HEK293 (cell line): ENCODE measurements around the gene CRY2.

Source experiments
- BCL11A ChIP-seq: fragments of 450-650 bp; formaldehyde crosslinking; IDR thresholded peaks from 2 replicates; pipeline ENCODE4 v1.5.1; 2016; ENCODE audit warnings: low read depth, missing biosample characterization, missing genetic modification characterization
- GLIS2 ChIP-seq: fragments of 450-650 bp; formaldehyde crosslinking; IDR thresholded peaks from 2 replicates; pipeline ENCODE4 v1.5.1; 2016; ENCODE audit warnings: missing biosample characterization, missing genetic modification characterization
- KLF8 ChIP-seq: fragments of 450-650 bp; formaldehyde crosslinking; IDR thresholded peaks from 2 replicates; pipeline ENCODE4 v1.5.1; 2016; ENCODE audit warnings: missing biosample characterization, missing genetic modification characterization
- MZF1 ChIP-seq: fragments of 450-650 bp; formaldehyde crosslinking; IDR thresholded peaks from 2 replicates; pipeline ENCODE4 v1.5.1; 2017; ENCODE audit warnings: missing biosample characterization, missing genetic modification characterization, borderline replicate concordance
- SP7 ChIP-seq: fragments of 450-650 bp; formaldehyde crosslinking; IDR thresholded peaks from 2 replicates; pipeline ENCODE4 v1.5.1; 2016; ENCODE audit warnings: missing biosample characterization, missing genetic modification characterization
- TCF7L2 ChIP-seq: IDR thresholded peaks from 2 replicates; pipeline ENCODE4 v1.6.1; 2011; ENCODE audit warnings: low read depth, mild to moderate bottlenecking, inconsistent platforms, low read length, moderate library complexity, borderline replicate concordance
- ZBTB8A ChIP-seq: fragments of 450-650 bp; formaldehyde crosslinking; IDR thresholded peaks from 2 replicates; pipeline ENCODE4 v1.5.1; 2016; ENCODE audit warnings: missing biosample characterization, missing genetic modification characterization
- ZEB2 ChIP-seq: fragments of 450-650 bp; formaldehyde crosslinking; IDR thresholded peaks from 2 replicates; pipeline ENCODE4 v1.5.1; 2016; ENCODE audit warnings: missing biosample characterization, missing genetic modification characterization
- ZFP37 ChIP-seq: fragments of 450-650 bp; formaldehyde crosslinking; IDR thresholded peaks from 2 replicates; pipeline ENCODE4 v1.5.1; 2016; ENCODE audit warnings: missing biosample characterization, missing genetic modification characterization
- ZFP41 ChIP-seq: fragments of 450-650 bp; formaldehyde crosslinking; IDR thresholded peaks from 2 replicates; pipeline ENCODE4 v1.5.1; 2016; ENCODE audit warnings: missing biosample characterization, missing genetic modification characterization, borderline replicate concordance
- ZNF132 ChIP-seq: fragments of 450-650 bp; formaldehyde crosslinking; IDR thresholded peaks from 2 replicates; pipeline ENCODE4 v1.5.1; 2017; ENCODE audit warnings: missing biosample characterization, missing genetic modification characterization, borderline replicate concordance
- ZNF140 ChIP-seq: fragments of 450-650 bp; formaldehyde crosslinking; IDR thresholded peaks from 2 replicates; pipeline ENCODE4 v1.5.1; 2016; ENCODE audit warnings: missing biosample characterization, missing genetic modification characterization
- ZNF214 ChIP-seq: fragments of 450-650 bp; formaldehyde crosslinking; IDR thresholded peaks from 2 replicates; pipeline ENCODE4 v1.5.1; 2017; ENCODE audit warnings: missing biosample characterization, mild to moderate bottlenecking, missing genetic modification characterization, borderline replicate concordance
- ZNF23 ChIP-seq: fragments of 450-650 bp; formaldehyde crosslinking; IDR thresholded peaks from 2 replicates; pipeline ENCODE4 v1.5.1; 2016; ENCODE audit warnings: missing biosample characterization, missing genetic modification characterization, borderline replicate concordance
- ZNF248 ChIP-seq: fragments of 450-650 bp; formaldehyde crosslinking; IDR thresholded peaks from 2 replicates; pipeline ENCODE4 v1.5.1; 2017; ENCODE audit warnings: missing biosample characterization, missing genetic modification characterization
- ZNF404 ChIP-seq: fragments of 450-650 bp; formaldehyde crosslinking; IDR thresholded peaks from 2 replicates; pipeline ENCODE4 v1.5.1; 2017; ENCODE audit warnings: missing biosample characterization, missing genetic modification characterization
- ZNF501 ChIP-seq: fragments of 450-650 bp; formaldehyde crosslinking; IDR thresholded peaks from 2 replicates; pipeline ENCODE4 v1.5.1; 2016; ENCODE audit warnings: missing biosample characterization, missing genetic modification characterization
- ZNF621 ChIP-seq: fragments of 450-650 bp; formaldehyde crosslinking; IDR thresholded peaks from 2 replicates; pipeline ENCODE4 v1.5.1; 2017; ENCODE audit warnings: missing biosample characterization, missing genetic modification characterization
- ZNF623 ChIP-seq: fragments of 450-650 bp; formaldehyde crosslinking; IDR thresholded peaks from 2 replicates; pipeline ENCODE4 v1.5.1; 2016; ENCODE audit warnings: missing biosample characterization, missing genetic modification characterization
- ZNF747 ChIP-seq: fragments of 450-650 bp; formaldehyde crosslinking; IDR thresholded peaks from 2 replicates; pipeline ENCODE4 v1.5.1; 2016; ENCODE audit warnings: missing biosample characterization, missing genetic modification characterization
- ZNF785 ChIP-seq: fragments of 450-650 bp; formaldehyde crosslinking; IDR thresholded peaks from 2 replicates; pipeline ENCODE4 v1.5.1; 2016; ENCODE audit warnings: missing biosample characterization, missing genetic modification characterization
- TF ChIP-seq, protein P1 (sequence below): fragments of 450-650 bp; formaldehyde crosslinking; IDR thresholded peaks from 2 replicates; pipeline ENCODE4 v1.5.1; 2017; ENCODE audit warnings: missing biosample characterization, missing genetic modification characterization
- TF ChIP-seq, protein P2 (sequence below): fragments of 450-650 bp; formaldehyde crosslinking; IDR thresholded peaks from 2 replicates; pipeline ENCODE4 v1.5.1; 2016; ENCODE audit warnings: missing biosample characterization, missing genetic modification characterization
- TF ChIP-seq, protein P3 (sequence below): fragments of 450-650 bp; formaldehyde crosslinking; IDR thresholded peaks from 2 replicates; pipeline ENCODE4 v1.5.1; 2016; ENCODE audit warnings: missing biosample characterization, missing genetic modification characterization, borderline replicate concordance
- TF ChIP-seq, protein P4 (sequence below): fragments of 450-650 bp; formaldehyde crosslinking; IDR thresholded peaks from 2 replicates; pipeline ENCODE4 v1.5.1; 2017; ENCODE audit warnings: missing biosample characterization, missing genetic modification characterization
- TF ChIP-seq, protein P5 (sequence below): fragments of 450-650 bp; IDR thresholded peaks from 2 replicates; pipeline ENCODE4 v1.5.1; 2018; ENCODE audit warnings: missing biosample characterization, mild to moderate bottlenecking, missing genetic modification characterization
- TF ChIP-seq, protein P6 (sequence below): sonication (generic); formaldehyde crosslinking; IDR thresholded peaks from 2 replicates; pipeline ENCODE4 v1.8.1; 2022; ENCODE audit warnings: mild to moderate bottlenecking, moderate library complexity, missing genetic modification reagents

CRY2 gene

DNA sequence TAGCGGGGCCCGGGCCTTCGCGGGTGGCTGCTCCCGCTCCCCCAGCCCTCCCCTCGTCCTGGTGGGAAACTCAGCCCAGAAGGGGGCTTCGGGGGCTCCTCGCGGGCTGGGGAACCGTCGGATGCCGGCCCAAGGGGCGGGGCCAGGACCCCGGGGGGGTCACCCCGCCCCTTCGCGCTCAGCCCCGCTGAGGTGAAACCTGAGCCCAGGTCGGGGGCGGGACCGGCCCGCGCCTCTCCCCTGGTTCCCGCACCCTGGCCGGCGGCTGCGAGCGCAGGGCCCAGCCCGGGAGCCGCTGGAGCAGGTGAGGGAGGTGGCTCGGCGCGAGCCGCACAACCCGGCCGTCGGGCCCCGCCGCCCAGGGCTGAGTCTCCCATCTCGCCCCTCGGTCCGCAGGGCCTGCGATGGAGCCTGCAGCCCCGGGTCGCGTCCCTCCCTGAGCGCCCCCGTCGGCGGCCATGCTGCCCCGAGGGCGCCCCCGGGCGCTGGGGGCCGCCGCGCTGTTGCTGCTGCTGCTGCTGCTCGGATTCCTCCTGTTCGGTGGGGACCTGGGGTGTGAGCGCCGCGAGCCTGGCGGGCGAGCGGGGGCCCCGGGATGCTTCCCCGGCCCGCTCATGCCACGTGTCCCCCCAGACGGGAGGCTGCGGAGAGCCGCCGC is 75.3 kb downstream of the CRY2 start, which contains the start of gene LARGE2 (continued):
- TF ChIP-seq KLF8: peak; percentile 31; the same call in 1 of the 2 replicates
- no peak for TF ChIP-seq ZNF501 (tag by site-specific recombination)
- peak; percentile 20; the same call in 1 of the 2 replicates for TF ChIP-seq SP7 (tag by site-specific recombination)
- TF ChIP-seq, protein P1, sequence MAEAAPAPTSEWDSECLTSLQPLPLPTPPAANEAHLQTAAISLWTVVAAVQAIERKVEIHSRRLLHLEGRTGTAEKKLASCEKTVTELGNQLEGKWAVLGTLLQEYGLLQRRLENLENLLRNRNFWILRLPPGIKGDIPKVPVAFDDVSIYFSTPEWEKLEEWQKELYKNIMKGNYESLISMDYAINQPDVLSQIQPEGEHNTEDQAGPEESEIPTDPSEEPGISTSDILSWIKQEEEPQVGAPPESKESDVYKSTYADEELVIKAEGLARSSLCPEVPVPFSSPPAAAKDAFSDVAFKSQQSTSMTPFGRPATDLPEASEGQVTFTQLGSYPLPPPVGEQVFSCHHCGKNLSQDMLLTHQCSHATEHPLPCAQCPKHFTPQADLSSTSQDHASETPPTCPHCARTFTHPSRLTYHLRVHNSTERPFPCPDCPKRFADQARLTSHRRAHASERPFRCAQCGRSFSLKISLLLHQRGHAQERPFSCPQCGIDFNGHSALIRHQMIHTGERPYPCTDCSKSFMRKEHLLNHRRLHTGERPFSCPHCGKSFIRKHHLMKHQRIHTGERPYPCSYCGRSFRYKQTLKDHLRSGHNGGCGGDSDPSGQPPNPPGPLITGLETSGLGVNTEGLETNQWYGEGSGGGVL (tag by site-specific recombination): no peak
- TF ChIP-seq, protein P2, sequence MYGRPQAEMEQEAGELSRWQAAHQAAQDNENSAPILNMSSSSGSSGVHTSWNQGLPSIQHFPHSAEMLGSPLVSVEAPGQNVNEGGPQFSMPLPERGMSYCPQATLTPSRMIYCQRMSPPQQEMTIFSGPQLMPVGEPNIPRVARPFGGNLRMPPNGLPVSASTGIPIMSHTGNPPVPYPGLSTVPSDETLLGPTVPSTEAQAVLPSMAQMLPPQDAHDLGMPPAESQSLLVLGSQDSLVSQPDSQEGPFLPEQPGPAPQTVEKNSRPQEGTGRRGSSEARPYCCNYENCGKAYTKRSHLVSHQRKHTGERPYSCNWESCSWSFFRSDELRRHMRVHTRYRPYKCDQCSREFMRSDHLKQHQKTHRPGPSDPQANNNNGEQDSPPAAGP (tag by site-specific recombination): peak; percentile 32; the same call in 1 of the 2 replicates
- no peak for TF ChIP-seq ZNF404
- TF ChIP-seq MZF1 (tag by site-specific recombination): no peak
- TF ChIP-seq ZNF132 (tag by site-specific recombination): no peak
- no peak for TF ChIP-seq ZFP37 (tag by site-specific recombination)
- peak; percentile 55 for TF ChIP-seq ZBTB8A (tag by site-specific recombination)
- TF ChIP-seq TCF7L2: peak; percentile 4; the same call in 1 of the 2 replicates
- TF ChIP-seq ZNF214 (tag by site-specific recombination): no peak
- TF ChIP-seq, protein P3, sequence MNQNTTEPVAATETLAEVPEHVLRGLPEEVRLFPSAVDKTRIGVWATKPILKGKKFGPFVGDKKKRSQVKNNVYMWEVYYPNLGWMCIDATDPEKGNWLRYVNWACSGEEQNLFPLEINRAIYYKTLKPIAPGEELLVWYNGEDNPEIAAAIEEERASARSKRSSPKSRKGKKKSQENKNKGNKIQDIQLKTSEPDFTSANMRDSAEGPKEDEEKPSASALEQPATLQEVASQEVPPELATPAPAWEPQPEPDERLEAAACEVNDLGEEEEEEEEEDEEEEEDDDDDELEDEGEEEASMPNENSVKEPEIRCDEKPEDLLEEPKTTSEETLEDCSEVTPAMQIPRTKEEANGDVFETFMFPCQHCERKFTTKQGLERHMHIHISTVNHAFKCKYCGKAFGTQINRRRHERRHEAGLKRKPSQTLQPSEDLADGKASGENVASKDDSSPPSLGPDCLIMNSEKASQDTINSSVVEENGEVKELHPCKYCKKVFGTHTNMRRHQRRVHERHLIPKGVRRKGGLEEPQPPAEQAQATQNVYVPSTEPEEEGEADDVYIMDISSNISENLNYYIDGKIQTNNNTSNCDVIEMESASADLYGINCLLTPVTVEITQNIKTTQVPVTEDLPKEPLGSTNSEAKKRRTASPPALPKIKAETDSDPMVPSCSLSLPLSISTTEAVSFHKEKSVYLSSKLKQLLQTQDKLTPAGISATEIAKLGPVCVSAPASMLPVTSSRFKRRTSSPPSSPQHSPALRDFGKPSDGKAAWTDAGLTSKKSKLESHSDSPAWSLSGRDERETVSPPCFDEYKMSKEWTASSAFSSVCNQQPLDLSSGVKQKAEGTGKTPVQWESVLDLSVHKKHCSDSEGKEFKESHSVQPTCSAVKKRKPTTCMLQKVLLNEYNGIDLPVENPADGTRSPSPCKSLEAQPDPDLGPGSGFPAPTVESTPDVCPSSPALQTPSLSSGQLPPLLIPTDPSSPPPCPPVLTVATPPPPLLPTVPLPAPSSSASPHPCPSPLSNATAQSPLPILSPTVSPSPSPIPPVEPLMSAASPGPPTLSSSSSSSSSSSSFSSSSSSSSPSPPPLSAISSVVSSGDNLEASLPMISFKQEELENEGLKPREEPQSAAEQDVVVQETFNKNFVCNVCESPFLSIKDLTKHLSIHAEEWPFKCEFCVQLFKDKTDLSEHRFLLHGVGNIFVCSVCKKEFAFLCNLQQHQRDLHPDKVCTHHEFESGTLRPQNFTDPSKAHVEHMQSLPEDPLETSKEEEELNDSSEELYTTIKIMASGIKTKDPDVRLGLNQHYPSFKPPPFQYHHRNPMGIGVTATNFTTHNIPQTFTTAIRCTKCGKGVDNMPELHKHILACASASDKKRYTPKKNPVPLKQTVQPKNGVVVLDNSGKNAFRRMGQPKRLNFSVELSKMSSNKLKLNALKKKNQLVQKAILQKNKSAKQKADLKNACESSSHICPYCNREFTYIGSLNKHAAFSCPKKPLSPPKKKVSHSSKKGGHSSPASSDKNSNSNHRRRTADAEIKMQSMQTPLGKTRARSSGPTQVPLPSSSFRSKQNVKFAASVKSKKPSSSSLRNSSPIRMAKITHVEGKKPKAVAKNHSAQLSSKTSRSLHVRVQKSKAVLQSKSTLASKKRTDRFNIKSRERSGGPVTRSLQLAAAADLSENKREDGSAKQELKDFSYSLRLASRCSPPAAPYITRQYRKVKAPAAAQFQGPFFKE (tag by site-specific recombination): no peak
- TF ChIP-seq ZEB2 (tag by site-specific recombination): no peak
- no peak for TF ChIP-seq ZNF623
- no peak for TF ChIP-seq ZNF621 (tag by site-specific recombination)
- TF ChIP-seq ZNF248 (tag by site-specific recombination): no peak
- TF ChIP-seq GLIS2 (tag by site-specific recombination): peak; percentile 89
- no peak for TF ChIP-seq ZNF785
- TF ChIP-seq, protein P4, sequence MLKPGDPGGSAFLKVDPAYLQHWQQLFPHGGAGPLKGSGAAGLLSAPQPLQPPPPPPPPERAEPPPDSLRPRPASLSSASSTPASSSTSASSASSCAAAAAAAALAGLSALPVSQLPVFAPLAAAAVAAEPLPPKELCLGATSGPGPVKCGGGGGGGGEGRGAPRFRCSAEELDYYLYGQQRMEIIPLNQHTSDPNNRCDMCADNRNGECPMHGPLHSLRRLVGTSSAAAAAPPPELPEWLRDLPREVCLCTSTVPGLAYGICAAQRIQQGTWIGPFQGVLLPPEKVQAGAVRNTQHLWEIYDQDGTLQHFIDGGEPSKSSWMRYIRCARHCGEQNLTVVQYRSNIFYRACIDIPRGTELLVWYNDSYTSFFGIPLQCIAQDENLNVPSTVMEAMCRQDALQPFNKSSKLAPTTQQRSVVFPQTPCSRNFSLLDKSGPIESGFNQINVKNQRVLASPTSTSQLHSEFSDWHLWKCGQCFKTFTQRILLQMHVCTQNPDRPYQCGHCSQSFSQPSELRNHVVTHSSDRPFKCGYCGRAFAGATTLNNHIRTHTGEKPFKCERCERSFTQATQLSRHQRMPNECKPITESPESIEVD (tag by site-specific recombination): no peak
- TF ChIP-seq, protein P5, sequence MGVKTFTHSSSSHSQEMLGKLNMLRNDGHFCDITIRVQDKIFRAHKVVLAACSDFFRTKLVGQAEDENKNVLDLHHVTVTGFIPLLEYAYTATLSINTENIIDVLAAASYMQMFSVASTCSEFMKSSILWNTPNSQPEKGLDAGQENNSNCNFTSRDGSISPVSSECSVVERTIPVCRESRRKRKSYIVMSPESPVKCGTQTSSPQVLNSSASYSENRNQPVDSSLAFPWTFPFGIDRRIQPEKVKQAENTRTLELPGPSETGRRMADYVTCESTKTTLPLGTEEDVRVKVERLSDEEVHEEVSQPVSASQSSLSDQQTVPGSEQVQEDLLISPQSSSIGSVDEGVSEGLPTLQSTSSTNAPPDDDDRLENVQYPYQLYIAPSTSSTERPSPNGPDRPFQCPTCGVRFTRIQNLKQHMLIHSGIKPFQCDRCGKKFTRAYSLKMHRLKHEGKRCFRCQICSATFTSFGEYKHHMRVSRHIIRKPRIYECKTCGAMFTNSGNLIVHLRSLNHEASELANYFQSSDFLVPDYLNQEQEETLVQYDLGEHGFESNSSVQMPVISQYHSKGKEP (tag by site-specific recombination): 0 out of 2 replicates have a peak, but pooled peaks have one; percentile 3
- no peak for TF ChIP-seq ZNF747 (tag by site-specific recombination)
- TF ChIP-seq BCL11A (tag by site-specific recombination): no peak
- TF ChIP-seq, protein P6, sequence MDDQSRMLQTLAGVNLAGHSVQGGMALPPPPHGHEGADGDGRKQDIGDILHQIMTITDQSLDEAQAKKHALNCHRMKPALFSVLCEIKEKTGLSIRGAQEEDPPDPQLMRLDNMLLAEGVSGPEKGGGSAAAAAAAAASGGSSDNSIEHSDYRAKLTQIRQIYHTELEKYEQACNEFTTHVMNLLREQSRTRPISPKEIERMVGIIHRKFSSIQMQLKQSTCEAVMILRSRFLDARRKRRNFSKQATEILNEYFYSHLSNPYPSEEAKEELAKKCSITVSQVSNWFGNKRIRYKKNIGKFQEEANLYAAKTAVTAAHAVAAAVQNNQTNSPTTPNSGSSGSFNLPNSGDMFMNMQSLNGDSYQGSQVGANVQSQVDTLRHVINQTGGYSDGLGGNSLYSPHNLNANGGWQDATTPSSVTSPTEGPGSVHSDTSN (CRISPR knock-in tag): no peak
- no peak for TF ChIP-seq ZNF23 (tag by site-specific recombination)
- no peak for TF ChIP-seq ZNF140
- no peak for TF ChIP-seq ZFP41 (tag by site-specific recombination)
